Measurements from ENCODE around the gene CALHM2.
"Not testable (repeated sequence)": the region's sequence is repeated elsewhere in the genome, so short reads cannot be mapped to it uniquely, and the experiment has no call there.

CALHM2 gene

GRCh38 chr10:103449208-103450144 lies 2.7 kb downstream of the CALHM2 start:
- DNase-seq, result no peak

GRCh38 chr10:103448746-103449145 lies 3.4 kb downstream of the CALHM2 start:
- DNase-seq, result no peak

- no peak for DNase-seq
These were observed 5.0 kb downstream of the CALHM2 start for GRCh38 chr10:103447187-103447586.

- no peak for DNase-seq
These were observed 6.2 kb downstream of the CALHM2 start for GRCh38 chr10:103445767-103446567.

GRCh38 chr10:103445366-103445765 lies 6.8 kb downstream of the CALHM2 start:
- no peak for DNase-seq

- no peak for DNase-seq
These were observed 7.7 kb downstream of the CALHM2 start for GRCh38 chr10:103444478-103444877.

- DNase-seq, result no peak
These were observed 8.5 kb downstream of the CALHM2 start for GRCh38 chr10:103443475-103444185.

GRCh38 chr10:103442031-103442461 lies 10.1 kb downstream of the CALHM2 start:
- DNase-seq, result no peak

GRCh38 chr10:103441611-103442010 lies 10.6 kb downstream of the CALHM2 start:
- DNase-seq, result no peak

GRCh38 chr10:103441206-103441605 lies 11.0 kb downstream of the CALHM2 start:
- no peak for DNase-seq

GRCh38 chr10:103440416-103440815 lies 11.8 kb downstream of the CALHM2 start:
- no peak for DNase-seq

GRCh38 chr10:103439776-103440175 lies 12.4 kb downstream of the CALHM2 start:
- DNase-seq, result no peak

GRCh38 chr10:103433858-103434257 lies 18.3 kb downstream of the CALHM2 start:
- DNase-seq, result no peak

- no peak for DNase-seq
These were observed 20.3 kb downstream of the CALHM2 start for GRCh38 chr10:103431902-103432301.

- DNase-seq, result peak; percentile 16
These were observed 22.5 kb downstream of the CALHM2 start for GRCh38 chr10:103429647-103430046.

- no peak for DNase-seq
These were observed 23.1 kb downstream of the CALHM2 start for GRCh38 chr10:103428989-103429643.

GRCh38 chr10:103427866-103428265 lies 24.3 kb downstream of the CALHM2 start:
- no peak for DNase-seq

GRCh38 chr10:103423748-103424147 lies 28.4 kb downstream of the CALHM2 start:
- no peak for DNase-seq

- no peak for DNase-seq
These were observed 33.1 kb downstream of the CALHM2 start for GRCh38 chr10:103419101-103419500.

- no peak for DNase-seq
These were observed 34.6 kb downstream of the CALHM2 start for GRCh38 chr10:103417601-103418000.

- not testable (repeated sequence) for DNase-seq
These were observed 35.1 kb downstream of the CALHM2 start for GRCh38 chr10:103417148-103417469.

GRCh38 chr10:103416436-103417147 lies 35.6 kb downstream of the CALHM2 start:
- peak; percentile 76 for DNase-seq

Measured in CD4-positive, alpha-beta T cell treated with Interleukin-21 for 1 hour (primary cell).